Activated CD8-positive, alpha-beta T cell treated with anti-CD3 and anti-CD28 coated beads for 36 hours (primary cell): Measurements from ENCODE around the gene DDA1. TPM values are rescaled to one million over a fixed set of nuclear protein-coding genes. Genes with fewer than 3 reads are reported as not detected.

ENCODE experiments used
- ATAC-seq: fragments of 200-7000 bp; cut with Tn5 transposase; one replicate; pipeline ENCODE4 v1.10.0; 2021; ENCODE audit warnings: mild to moderate bottlenecking, moderate library complexity
- CTCF ChIA-PET: fragments of 350-600 bp; sonication (Branson Sonifier 250); formaldehyde crosslinking; loops from one replicate; lab custom pipeline; 2021; ENCODE audit warnings: antibody characterized with exemption; lab: Charles Lee
- POLR2A ChIA-PET: fragments of 350-600 bp; sonication (Branson Sonifier 250); formaldehyde crosslinking; loops from one replicate; lab custom pipeline; 2021; ENCODE audit warnings: antibody characterized with exemption; lab: Charles Lee
- DNase-seq: peaks from one replicate; pipeline ENCODE4 v3.0.0-alpha.2; 2020
- H3K27ac Mint-ChIP-seq: one replicate; pipeline ENCODE4 v1.8.0; 2021; ENCODE audit warnings: mild to moderate bottlenecking, mixed read lengths
- H3K27me3 Mint-ChIP-seq: one replicate; pipeline ENCODE4 v1.8.0; 2021; ENCODE audit warnings: mixed read lengths
- H3K36me3 Mint-ChIP-seq: one replicate; pipeline ENCODE4 v1.8.0; 2021; ENCODE audit warnings: low read depth, mixed read lengths
- H3K4me1 Mint-ChIP-seq: one replicate; pipeline ENCODE4 v1.8.0; 2021; ENCODE audit warnings: low read depth, mixed read lengths
- H3K4me3 Mint-ChIP-seq: one replicate; pipeline ENCODE4 v1.8.0; 2021; ENCODE audit warnings: mild to moderate bottlenecking, moderate library complexity, mixed read lengths
- H3K9me3 Mint-ChIP-seq: one replicate; pipeline ENCODE4 v1.8.0; 2021; ENCODE audit warnings: mixed read lengths
- intact Hi-C: fragments of 100-400 bp; cut with micrococcal nuclease; formaldehyde crosslinking; loops from one replicate; pipeline ENCODE4 v1.10.0; 2022
- total RNA-seq, 2 experiments: library from RNA; stranded (reverse); gene quantifications; one replicate each; pipeline ENCODE4 v1.2.3, GENCODE V29; 2021
- TF ChIP-seq, protein P1 (sequence below): fragments of 200-600 bp; IDR thresholded peaks from one replicate; pipeline ENCODE4 v1.8.0; 2022; ENCODE audit warnings: antibody characterized with exemption, mild to moderate bottlenecking

Gene DDA1
- total RNA-seq: 10 to 100 TPM; 25.4 to 33.2 TPM

DNA sequence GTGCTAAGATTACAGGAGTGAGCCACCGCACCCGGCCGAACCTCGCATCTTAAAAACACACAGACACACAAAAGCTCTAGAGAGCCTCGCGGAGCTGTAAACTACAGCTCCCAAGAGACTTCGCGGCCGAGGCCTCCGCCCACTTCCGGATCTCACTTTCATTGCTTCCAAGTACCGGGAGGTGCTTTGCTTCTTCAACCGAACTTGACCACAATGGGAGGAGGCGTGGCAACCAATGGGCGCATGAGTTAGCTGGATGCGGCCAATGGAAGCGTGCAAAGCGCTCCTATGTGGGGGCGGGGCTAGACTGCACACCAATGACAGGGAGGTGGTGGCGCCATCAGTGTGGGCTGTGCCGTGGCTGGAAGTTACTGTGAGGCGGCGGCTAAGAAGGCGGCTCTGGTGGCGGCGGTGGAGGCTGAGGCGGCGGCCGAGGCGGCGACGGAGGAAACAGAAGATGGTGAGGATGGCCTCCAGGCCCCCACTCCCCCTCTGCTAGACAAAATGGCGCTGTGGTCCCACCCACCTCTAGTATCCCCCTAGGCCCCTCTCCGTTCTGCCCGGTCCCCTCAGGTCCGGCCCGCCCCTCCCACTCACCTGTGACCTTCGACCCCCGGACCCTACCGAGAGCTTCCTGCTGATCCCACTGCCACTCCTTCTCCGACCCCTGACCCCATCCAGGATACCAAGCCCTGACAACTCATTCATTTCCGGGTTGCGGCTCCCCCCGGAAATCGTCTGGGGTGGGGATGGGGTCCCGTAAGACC lies at the start of gene DDA1:
Gene DDA1 (plus strand): TSS at position 366 of the 767 bp plus-strand sequence. CDS start 92 bp downstream, at position 458.
- Mint-ChIP-seq H3K27me3 (no peaks in the 10 kb centered on the region), H3K4me1 (peaks cover 31% of the 10 kb centered on the region), H3K27ac (peak within 1 kb of the TSS; percentile 95), H3K4me3 (peak within 1 kb of the TSS; percentile 96), H3K9me3 (no peaks in the 10 kb centered on the region), H3K36me3 (peaks cover 4% of the 10 kb centered on the region)
- TF ChIP-seq, protein P1, sequence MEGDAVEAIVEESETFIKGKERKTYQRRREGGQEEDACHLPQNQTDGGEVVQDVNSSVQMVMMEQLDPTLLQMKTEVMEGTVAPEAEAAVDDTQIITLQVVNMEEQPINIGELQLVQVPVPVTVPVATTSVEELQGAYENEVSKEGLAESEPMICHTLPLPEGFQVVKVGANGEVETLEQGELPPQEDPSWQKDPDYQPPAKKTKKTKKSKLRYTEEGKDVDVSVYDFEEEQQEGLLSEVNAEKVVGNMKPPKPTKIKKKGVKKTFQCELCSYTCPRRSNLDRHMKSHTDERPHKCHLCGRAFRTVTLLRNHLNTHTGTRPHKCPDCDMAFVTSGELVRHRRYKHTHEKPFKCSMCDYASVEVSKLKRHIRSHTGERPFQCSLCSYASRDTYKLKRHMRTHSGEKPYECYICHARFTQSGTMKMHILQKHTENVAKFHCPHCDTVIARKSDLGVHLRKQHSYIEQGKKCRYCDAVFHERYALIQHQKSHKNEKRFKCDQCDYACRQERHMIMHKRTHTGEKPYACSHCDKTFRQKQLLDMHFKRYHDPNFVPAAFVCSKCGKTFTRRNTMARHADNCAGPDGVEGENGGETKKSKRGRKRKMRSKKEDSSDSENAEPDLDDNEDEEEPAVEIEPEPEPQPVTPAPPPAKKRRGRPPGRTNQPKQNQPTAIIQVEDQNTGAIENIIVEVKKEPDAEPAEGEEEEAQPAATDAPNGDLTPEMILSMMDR: no peak
- intact Hi-C loops: no loop called here
- peak; percentile 83 for ATAC-seq
- POLR2A ChIA-PET: interaction anchor here (0.5 to 2.5 kb wide), 9 partner anchors 15 to 82 kb away, joined by 3 to 7 read pairs (median 4); no protein-coding TSS in a partner anchor
- CTCF ChIA-PET: interaction anchor here (0.8 to 1.8 kb wide), 11 partner anchors 17 to 624 kb away, joined by 3 to 7 read pairs (median 4); partner anchors contain the start of genes BABAM1, BST2 and CCDC124
- DNase-seq: peak; percentile 100

DNA sequence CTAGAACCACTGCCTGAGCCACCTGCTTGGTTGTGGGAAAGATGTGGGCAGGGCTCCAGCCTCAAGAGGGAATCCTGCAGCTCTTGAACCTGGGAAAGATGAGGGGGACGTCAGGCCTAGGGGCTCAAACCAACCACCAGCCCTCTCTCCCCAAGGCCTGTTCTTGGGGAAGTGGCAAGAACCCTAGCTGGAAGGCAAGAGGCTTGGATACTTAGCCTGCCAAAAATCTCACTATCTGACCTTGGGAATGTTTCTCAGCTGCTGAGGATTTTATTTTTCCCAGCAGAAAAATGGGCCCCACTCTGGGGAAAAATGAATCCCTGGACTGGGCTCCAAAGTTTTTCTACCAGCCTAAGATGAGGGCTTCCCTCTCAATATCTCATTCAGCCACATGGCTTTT lies 49.4 kb upstream of the DDA1 start:
- H3K27me3 Mint-ChIP-seq: no peaks in the 10 kb centered on the region
- ChIA-PET POLR2A (interaction anchor here (0.6 to 3.0 kb wide), 2 partner anchors 22 to 193 kb away, joined by 3 to 9 read pairs; partner anchors contain the start of gene ANKLE1), CTCF (interaction anchor here (0.7 to 6.3 kb wide), 19 partner anchors 8 to 195 kb away, joined by 3 to 46 read pairs (median 4); partner anchors contain the start of genes ANKLE1 and USE1)
- H3K9me3 Mint-ChIP-seq: no peaks in the 10 kb centered on the region
- H3K36me3 Mint-ChIP-seq: no peaks in the 10 kb centered on the region
- no peak for ATAC-seq
- intact Hi-C loops: no loop called here
- TF ChIP-seq, protein P1: no peak
- DNase-seq: no peak
- no peak overlapping the region for H3K4me3 Mint-ChIP-seq
- no peak overlapping the region for H3K27ac Mint-ChIP-seq
- H3K4me1 Mint-ChIP-seq: peaks cover 8% of the 10 kb centered on the region

DNA sequence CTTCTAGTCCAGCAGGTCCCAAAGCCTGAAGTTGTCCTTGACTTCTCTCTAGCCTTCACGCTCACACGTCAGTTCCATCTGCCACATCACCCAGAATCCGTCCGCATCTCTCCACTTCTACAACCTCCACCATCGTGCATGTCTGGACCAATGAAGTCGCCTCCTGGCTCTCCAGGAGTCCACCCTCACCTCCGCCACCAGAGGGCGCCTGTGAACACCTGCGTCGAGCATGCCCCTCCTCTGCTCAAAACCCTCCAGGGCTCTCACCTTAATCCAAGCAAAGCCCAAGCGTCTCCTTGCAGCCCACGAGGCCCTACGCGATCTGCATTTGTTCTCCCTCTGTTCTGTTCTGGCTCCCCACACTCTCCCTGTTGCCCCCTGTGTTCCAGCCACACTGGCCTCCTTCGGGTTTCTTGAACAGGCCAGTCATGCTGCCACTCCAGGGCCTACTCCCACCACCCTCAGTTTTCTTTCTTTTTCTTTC lies 48.5 kb upstream of the DDA1 start:
- DNase-seq (peak; percentile 94), ATAC-seq (peak; percentile 100)
- intact Hi-C loops: no loop called here
- TF ChIP-seq, protein P1: peak; percentile 84
- no peaks in the 10 kb centered on the region for H3K27me3 Mint-ChIP-seq
- no peaks in the 10 kb centered on the region for H3K9me3 Mint-ChIP-seq
- no peaks in the 10 kb centered on the region for H3K36me3 Mint-ChIP-seq
- POLR2A ChIA-PET: interaction anchor here (0.6 to 3.0 kb wide), 2 partner anchors 21 to 194 kb away, joined by 3 to 9 read pairs; partner anchors contain the start of gene ANKLE1
- peaks cover 8% of the 10 kb centered on the region for H3K4me1 Mint-ChIP-seq
- H3K27ac Mint-ChIP-seq: no peak overlapping the region
- no peak overlapping the region for H3K4me3 Mint-ChIP-seq
- CTCF ChIA-PET: interaction anchor here (0.7 to 6.3 kb wide), 17 partner anchors 9 to 196 kb away, joined by 3 to 46 read pairs (median 5); partner anchors contain the start of genes ANKLE1 and USE1

DNA sequence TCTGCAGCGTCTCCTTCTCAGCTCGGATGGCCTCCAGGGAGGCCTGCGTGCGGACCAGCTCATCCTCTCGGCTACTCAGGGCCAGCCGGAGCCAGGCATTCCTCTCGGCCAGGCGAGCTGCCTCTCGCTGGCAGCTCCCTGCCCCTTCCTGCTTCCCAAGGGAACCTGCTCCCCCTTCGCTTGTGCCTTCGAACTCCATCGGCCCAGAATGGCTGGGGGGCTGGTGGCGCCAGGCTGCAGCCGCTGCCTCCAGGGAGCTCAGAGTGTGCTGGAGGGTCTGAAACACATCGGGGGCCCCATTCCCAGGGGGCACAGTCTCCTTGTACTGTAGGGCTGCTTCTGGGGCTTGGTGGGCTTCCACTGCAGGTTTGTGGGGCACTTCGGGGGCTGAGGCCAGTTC lies 46.8 kb upstream of the DDA1 start:
- ChIA-PET POLR2A (interaction anchor here (0.9 to 1.0 kb wide), 2 partner anchors 19 to 126 kb away, joined by 3 read pairs; partner anchors contain the start of gene ANKLE1), CTCF (interaction anchor here (1.1 to 1.2 kb wide), 2 partner anchors 13 to 43 kb away, joined by 3 to 5 read pairs; partner anchors contain the start of gene MRPL34)
- Mint-ChIP-seq H3K27me3 (no peaks in the 10 kb centered on the region), H3K36me3 (no peaks in the 10 kb centered on the region), H3K27ac (no peak overlapping the region), H3K4me1 (peaks cover 15% of the 10 kb centered on the region), H3K4me3 (no peak overlapping the region), H3K9me3 (no peaks in the 10 kb centered on the region)
- TF ChIP-seq, protein P1: no peak
- no peak for DNase-seq
- ATAC-seq: no peak
- intact Hi-C loops: no loop called here
